Fibroblast of skin of left biceps (primary cell): ENCODE results near the gene TMEM167A.

Experiments used
- DNase-seq, 2 experiments: peaks; one replicate each; pipeline ENCODE4 v3.0.0-alpha.2; 2013; ENCODE audit warnings: low read depth in 2 of 2

Gene TMEM167A

DNA sequence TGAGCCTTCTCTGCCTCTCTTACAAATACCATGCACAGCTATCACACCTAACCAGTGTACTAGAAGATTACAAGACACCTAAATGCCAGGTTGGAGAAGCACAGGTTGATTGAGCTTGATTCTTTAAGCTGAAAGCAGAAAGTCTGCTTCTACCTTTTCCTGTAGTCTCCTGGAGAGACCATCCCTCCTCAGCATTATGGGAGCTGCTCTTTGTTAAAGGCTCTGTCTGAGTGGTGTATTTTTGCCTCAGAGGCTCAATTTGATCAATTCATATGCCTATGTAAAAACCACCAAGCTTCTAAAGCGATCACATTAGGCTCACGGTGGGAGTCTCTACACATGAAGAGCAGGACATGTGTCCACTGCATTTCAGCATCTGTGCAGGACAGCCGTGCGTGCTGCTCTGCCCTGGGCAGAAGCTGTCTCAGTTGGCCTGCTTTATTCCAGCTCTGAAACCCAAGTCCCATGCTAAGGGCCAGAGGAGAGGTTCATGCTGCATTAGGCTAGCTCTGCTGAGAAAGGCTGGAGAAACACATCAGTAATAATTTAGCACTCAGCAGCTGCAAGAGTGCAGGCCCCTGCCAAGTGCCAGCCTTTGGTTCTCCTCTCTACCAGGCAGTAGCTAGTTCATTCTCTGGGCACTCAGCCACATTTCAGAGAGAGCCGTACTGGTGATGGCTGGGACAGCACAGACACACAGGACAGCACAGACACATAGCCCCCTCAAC is 41.7 kb downstream of the TMEM167A start:
- no peak for DNase-seq

- no peak for DNase-seq
Observed at GRCh38 chr5:83034528-83035207, 42.5 kb downstream of the TMEM167A start.

GRCh38 chr5:83034036-83034435 is 43.2 kb downstream of the TMEM167A start:
- DNase-seq = no peak

GRCh38 chr5:83031381-83031780 is 45.8 kb downstream of the TMEM167A start:
- no peak for DNase-seq

GRCh38 chr5:83029912-83030311 is 47.3 kb downstream of the TMEM167A start:
- no peak for DNase-seq

GRCh38 chr5:83026930-83027687 is 50.1 kb downstream of the TMEM167A start:
- no peak for DNase-seq

- no peak for DNase-seq
Observed at GRCh38 chr5:83026516-83026915, 50.7 kb downstream of the TMEM167A start.

GRCh38 chr5:83025690-83026478 is 51.3 kb downstream of the TMEM167A start:
- no peak for DNase-seq

GRCh38 chr5:83022334-83022733 is 54.9 kb downstream of the TMEM167A start:
- DNase-seq = no peak

- no peak for DNase-seq
Observed at GRCh38 chr5:83015676-83016075, 61.5 kb downstream of the TMEM167A start.

DNA sequence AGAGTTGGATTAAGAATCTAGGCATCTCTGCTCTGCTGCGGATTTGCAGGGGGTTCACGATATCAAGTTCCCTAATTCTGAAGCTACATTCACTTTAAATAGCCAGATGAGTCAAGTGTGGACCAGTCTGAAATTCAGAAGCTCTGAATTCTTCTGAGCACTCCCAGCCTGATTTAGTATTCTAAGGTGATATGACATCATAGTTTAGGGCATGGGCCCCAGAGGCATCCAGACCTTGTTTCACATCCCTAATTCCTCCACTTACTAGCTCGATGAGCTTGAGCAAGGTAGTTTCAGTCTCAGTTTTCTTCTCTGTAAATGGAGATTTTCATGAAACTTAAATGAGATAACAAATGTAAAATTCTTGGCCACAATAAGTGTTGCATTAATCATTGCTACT is 65.2 kb downstream of the TMEM167A start:
- DNase-seq = no peak

- no peak for DNase-seq
Observed at GRCh38 chr5:83009408-83009807, 67.8 kb downstream of the TMEM167A start.

- DNase-seq = no peak
Observed at GRCh38 chr5:83007755-83008154, 69.4 kb downstream of the TMEM167A start.

DNA sequence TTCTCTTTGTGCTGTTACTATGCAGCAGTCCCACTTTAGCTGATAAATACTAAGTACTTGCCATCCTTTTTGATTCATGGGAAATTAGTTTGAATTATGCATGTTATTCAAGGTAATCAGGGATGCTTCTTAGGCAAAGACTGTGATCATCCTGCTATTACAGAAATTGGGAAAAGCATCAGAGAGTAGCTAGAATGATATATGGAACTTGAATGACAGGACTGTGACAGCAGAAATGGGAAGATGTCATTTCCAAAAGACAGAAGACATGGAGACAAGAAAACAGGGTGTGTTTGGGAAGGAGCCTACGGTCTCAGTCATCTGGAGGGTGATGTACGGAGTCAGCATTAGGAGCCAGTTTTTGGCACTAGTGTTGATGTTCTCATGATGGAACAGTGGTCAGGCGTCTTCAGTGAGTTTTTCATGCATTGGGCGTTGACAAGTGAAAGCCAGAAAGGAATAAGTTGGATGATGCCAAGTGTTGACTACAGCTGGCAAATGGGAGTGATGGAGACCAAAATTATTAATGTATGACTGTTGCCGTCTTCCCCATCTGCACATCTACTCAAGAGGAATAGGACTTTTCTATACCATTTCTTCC is 70.4 kb downstream of the TMEM167A start:
- no peak for DNase-seq

DNA sequence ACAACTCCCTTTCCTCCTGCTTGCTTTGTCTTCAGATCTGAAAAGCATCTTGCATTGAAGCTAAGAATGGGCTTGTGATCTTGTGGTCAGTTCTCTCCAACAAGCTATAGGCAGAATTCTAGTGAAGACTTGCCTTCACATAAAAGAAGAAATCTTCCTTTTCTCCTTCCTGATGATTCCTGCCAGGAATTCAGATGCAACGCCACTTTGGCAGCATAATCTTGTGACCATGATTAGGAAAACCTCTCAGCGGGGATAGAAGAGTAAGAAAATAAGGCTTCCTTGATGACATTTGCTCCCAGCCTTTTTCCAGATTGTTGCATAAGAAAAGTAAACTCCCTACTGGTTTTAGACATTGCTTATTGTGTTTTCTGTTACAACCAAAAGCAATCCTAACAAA is 73.4 kb downstream of the TMEM167A start:
- no peak for DNase-seq
